Measurements from ENCODE around the gene CCDC9B.

CCDC9B gene

GRCh38 chr15:40323239-40323952 lies 17.3 kb downstream of the CCDC9B start, which contains the start of gene INAFM2:
TSS of gene INAFM2 (plus strand) at chr15:40323692. CDS start at chr15:40324056, 364 bp downstream.
- H3K9ac ChIP-seq (ENCODE audit: low read length in 5 of 5) = peak within 1 kb of the TSS in 4 of 5 donors; percentile 18 to 75 (median 64)
- no peaks in the 10 kb centered on the region for H3K36me3 ChIP-seq (ENCODE audit: control insufficient read depth in 5 of 5, insufficient read depth in 5 of 5, low read length in 5 of 5)
- H3K4me3 ChIP-seq (ENCODE audit: low read depth in 1 of 5, low read length in 5 of 5) = peak within 1 kb of the TSS in 4 of 5 donors; percentile 59 to 80 (median 68)
- no peak within 1 kb of the TSS for H3K27ac ChIP-seq (ENCODE audit: low read depth, low read length)
- peaks cover 0 to 37% (median 24%) of the 10 kb centered on the region in 5 donors for H3K4me1 ChIP-seq (ENCODE audit: control insufficient read depth in 5 of 5, insufficient read depth in 5 of 5, low read length in 5 of 5)
- H3K9me3 ChIP-seq (ENCODE audit: control insufficient read depth in 5 of 5, low read length in 5 of 5) = no peaks in the 10 kb centered on the region
- H3K27me3 ChIP-seq (ENCODE audit: control insufficient read depth in 5 of 5, insufficient read depth in 4 of 5, low read length in 5 of 5) = no peaks in the 10 kb centered on the region

- peak overlapping the region in 4 of 5 donors; percentile 37 to 62 (median 50) for H3K4me3 ChIP-seq (ENCODE audit: low read depth in 1 of 5, low read length in 5 of 5)
- peak overlapping the region in 2 of 5 donors; percentile 2 to 41 for H3K9ac ChIP-seq (ENCODE audit: low read length in 5 of 5)
- H3K9me3 ChIP-seq (ENCODE audit: control insufficient read depth in 5 of 5, low read length in 5 of 5) = no peaks in the 10 kb centered on the region
- no peaks in the 10 kb centered on the region for H3K36me3 ChIP-seq (ENCODE audit: control insufficient read depth in 5 of 5, insufficient read depth in 5 of 5, low read length in 5 of 5)
- no peaks in the 10 kb centered on the region for H3K27me3 ChIP-seq (ENCODE audit: control insufficient read depth in 5 of 5, insufficient read depth in 4 of 5, low read length in 5 of 5)
- H3K27ac ChIP-seq (ENCODE audit: low read depth, low read length) = no peak overlapping the region
- H3K4me1 ChIP-seq (ENCODE audit: control insufficient read depth in 5 of 5, insufficient read depth in 5 of 5, low read length in 5 of 5) = peaks cover 0 to 34% (median 24%) of the 10 kb centered on the region in 5 donors
Measured at GRCh38 chr15:40322531-40323238, 18.1 kb downstream of the CCDC9B start.

- Histone ChIP-seq H3K9ac (ENCODE audit: low read length in 5 of 5) (no peak overlapping the region), H3K36me3 (ENCODE audit: control insufficient read depth in 5 of 5, insufficient read depth in 5 of 5, low read length in 5 of 5) (no peaks in the 10 kb centered on the region), H3K4me1 (ENCODE audit: control insufficient read depth in 5 of 5, insufficient read depth in 5 of 5, low read length in 5 of 5) (peaks cover 0 to 29% (median 21%) of the 10 kb centered on the region in 5 donors), H3K27ac (ENCODE audit: low read depth, low read length) (no peak overlapping the region), H3K4me3 (ENCODE audit: low read depth in 1 of 5, low read length in 5 of 5) (no peak overlapping the region), H3K27me3 (ENCODE audit: control insufficient read depth in 5 of 5, insufficient read depth in 4 of 5, low read length in 5 of 5) (peaks cover 0 to 5% (median 0%) of the 10 kb centered on the region in 5 donors), H3K9me3 (ENCODE audit: control insufficient read depth in 5 of 5, low read length in 5 of 5) (no peaks in the 10 kb centered on the region)
Measured at GRCh38 chr15:40320931-40321371, 19.8 kb downstream of the CCDC9B start.

DNA sequence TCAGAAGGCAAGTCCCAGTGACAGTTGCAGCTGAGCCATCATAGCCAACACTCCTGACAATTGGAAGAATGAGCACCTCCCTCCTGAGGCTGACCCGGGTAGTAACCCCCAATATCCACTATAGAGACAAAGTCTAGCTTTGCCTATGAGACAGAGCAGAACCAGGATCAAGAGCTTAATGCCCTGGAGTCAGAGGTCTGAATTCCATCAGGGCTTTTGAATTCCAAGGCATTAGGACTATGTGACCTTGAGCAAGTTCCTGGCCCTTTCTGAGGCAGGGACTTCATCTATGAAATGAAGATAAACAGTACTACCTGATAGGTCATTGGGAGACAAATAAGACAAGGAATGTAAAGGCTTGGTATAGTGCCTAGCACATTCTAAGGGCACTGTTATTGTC lies 20.3 kb downstream of the CCDC9B start:
- no peaks in the 10 kb centered on the region for H3K36me3 ChIP-seq (ENCODE audit: control insufficient read depth in 5 of 5, insufficient read depth in 5 of 5, low read length in 5 of 5)
- H3K9ac ChIP-seq (ENCODE audit: low read length in 5 of 5) = no peak overlapping the region
- H3K4me3 ChIP-seq (ENCODE audit: low read depth in 1 of 5, low read length in 5 of 5) = no peak overlapping the region
- H3K27me3 ChIP-seq (ENCODE audit: control insufficient read depth in 5 of 5, insufficient read depth in 4 of 5, low read length in 5 of 5) = peaks cover 0 to 9% (median 1%) of the 10 kb centered on the region in 5 donors
- H3K27ac ChIP-seq (ENCODE audit: low read depth, low read length) = no peak overlapping the region
- peaks cover 0 to 23% (median 17%) of the 10 kb centered on the region in 5 donors for H3K4me1 ChIP-seq (ENCODE audit: control insufficient read depth in 5 of 5, insufficient read depth in 5 of 5, low read length in 5 of 5)
- H3K9me3 ChIP-seq (ENCODE audit: control insufficient read depth in 5 of 5, low read length in 5 of 5) = no peaks in the 10 kb centered on the region

- Histone ChIP-seq H3K4me3 (ENCODE audit: low read depth in 1 of 5, low read length in 5 of 5) (no peak overlapping the region), H3K36me3 (ENCODE audit: control insufficient read depth in 5 of 5, insufficient read depth in 5 of 5, low read length in 5 of 5) (no peaks in the 10 kb centered on the region), H3K27me3 (ENCODE audit: control insufficient read depth in 5 of 5, insufficient read depth in 4 of 5, low read length in 5 of 5) (peaks cover under 1 to 10% (median 6%) of the 10 kb centered on the region in 5 donors)
Measured at GRCh38 chr15:40317580-40317979, 23.2 kb downstream of the CCDC9B start.

DNA sequence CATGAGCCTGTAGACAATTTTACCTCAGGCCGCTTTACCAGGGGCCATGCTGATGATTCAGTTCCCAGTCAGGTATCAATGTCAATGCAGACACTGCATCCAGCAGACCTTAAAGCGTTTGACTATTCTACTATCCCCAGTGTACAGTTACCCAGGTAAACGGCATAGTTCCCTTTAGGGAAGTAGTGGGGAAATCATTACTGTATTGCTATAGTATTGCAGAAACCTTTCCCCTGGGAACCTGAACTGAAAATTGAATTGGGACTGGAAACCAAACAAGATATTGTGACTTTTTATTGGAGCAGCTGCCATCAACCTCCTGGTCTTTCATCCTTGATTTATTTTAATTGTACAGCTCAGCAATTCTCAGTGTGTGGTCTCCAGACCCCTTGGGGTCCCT lies 23.8 kb downstream of the CCDC9B start:
- H3K27ac ChIP-seq (ENCODE audit: low read depth, low read length) = no peak overlapping the region
- no peak overlapping the region for H3K9ac ChIP-seq (ENCODE audit: low read length in 5 of 5)
- H3K36me3 ChIP-seq (ENCODE audit: control insufficient read depth in 5 of 5, insufficient read depth in 5 of 5, low read length in 5 of 5) = no peaks in the 10 kb centered on the region
- H3K27me3 ChIP-seq (ENCODE audit: control insufficient read depth in 5 of 5, insufficient read depth in 4 of 5, low read length in 5 of 5) = peaks cover 5 to 10% (median 6%) of the 10 kb centered on the region in 5 donors
- no peak overlapping the region for H3K4me3 ChIP-seq (ENCODE audit: low read depth in 1 of 5, low read length in 5 of 5)
- peaks cover 0 to 6% (median 0%) of the 10 kb centered on the region in 5 donors for H3K4me1 ChIP-seq (ENCODE audit: control insufficient read depth in 5 of 5, insufficient read depth in 5 of 5, low read length in 5 of 5)
- H3K9me3 ChIP-seq (ENCODE audit: control insufficient read depth in 5 of 5, low read length in 5 of 5) = no peaks in the 10 kb centered on the region

More at GRCh38 chr15:40317580-40317979, 23.2 kb downstream of the CCDC9B start:
- H3K9me3 ChIP-seq (ENCODE audit: control insufficient read depth in 5 of 5, low read length in 5 of 5) = no peaks in the 10 kb centered on the region
- H3K9ac ChIP-seq (ENCODE audit: low read length in 5 of 5) = no peak overlapping the region
- H3K27ac ChIP-seq (ENCODE audit: low read depth, low read length) = no peak overlapping the region
- peaks cover 0 to 7% (median 0%) of the 10 kb centered on the region in 5 donors for H3K4me1 ChIP-seq (ENCODE audit: control insufficient read depth in 5 of 5, insufficient read depth in 5 of 5, low read length in 5 of 5)

DNA sequence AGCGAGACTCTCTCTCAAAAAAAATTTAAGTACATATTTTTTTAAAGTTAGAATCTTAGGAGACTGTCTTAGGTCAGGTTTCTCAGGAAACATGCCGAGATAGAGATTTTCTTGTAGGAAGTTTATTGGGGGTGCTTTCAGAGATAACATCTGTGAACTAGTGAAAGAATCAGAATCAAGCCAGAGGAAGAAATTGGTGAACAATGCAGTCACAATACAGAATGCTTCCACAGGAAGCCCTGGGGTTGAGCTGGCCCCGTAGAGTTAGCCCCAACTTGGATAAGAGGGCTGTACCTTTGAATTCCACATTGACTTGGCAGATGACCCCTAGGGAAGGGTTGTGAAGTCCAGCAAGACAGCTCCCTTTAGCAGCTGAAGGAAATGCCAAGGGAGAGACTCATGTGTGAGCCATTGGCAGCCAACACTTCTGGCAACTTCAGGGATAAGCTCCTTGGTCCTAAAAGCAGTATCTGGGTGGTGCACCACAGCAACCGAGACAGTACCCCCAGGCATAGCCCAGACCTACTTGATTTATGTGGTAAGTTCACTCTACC lies 25.9 kb downstream of the CCDC9B start:
- Histone ChIP-seq H3K9me3 (ENCODE audit: control insufficient read depth in 5 of 5, low read length in 5 of 5) (no peaks in the 10 kb centered on the region), H3K27ac (ENCODE audit: low read depth, low read length) (no peak overlapping the region), H3K9ac (ENCODE audit: low read length in 5 of 5) (no peak overlapping the region), H3K27me3 (ENCODE audit: control insufficient read depth in 5 of 5, insufficient read depth in 4 of 5, low read length in 5 of 5) (peaks cover 6 to 14% (median 9%) of the 10 kb centered on the region in 5 donors), H3K4me3 (ENCODE audit: low read depth in 1 of 5, low read length in 5 of 5) (no peak overlapping the region), H3K36me3 (ENCODE audit: control insufficient read depth in 5 of 5, insufficient read depth in 5 of 5, low read length in 5 of 5) (no peaks in the 10 kb centered on the region), H3K4me1 (ENCODE audit: control insufficient read depth in 5 of 5, insufficient read depth in 5 of 5, low read length in 5 of 5) (peaks cover 0 to 6% (median 0%) of the 10 kb centered on the region in 5 donors)

DNA sequence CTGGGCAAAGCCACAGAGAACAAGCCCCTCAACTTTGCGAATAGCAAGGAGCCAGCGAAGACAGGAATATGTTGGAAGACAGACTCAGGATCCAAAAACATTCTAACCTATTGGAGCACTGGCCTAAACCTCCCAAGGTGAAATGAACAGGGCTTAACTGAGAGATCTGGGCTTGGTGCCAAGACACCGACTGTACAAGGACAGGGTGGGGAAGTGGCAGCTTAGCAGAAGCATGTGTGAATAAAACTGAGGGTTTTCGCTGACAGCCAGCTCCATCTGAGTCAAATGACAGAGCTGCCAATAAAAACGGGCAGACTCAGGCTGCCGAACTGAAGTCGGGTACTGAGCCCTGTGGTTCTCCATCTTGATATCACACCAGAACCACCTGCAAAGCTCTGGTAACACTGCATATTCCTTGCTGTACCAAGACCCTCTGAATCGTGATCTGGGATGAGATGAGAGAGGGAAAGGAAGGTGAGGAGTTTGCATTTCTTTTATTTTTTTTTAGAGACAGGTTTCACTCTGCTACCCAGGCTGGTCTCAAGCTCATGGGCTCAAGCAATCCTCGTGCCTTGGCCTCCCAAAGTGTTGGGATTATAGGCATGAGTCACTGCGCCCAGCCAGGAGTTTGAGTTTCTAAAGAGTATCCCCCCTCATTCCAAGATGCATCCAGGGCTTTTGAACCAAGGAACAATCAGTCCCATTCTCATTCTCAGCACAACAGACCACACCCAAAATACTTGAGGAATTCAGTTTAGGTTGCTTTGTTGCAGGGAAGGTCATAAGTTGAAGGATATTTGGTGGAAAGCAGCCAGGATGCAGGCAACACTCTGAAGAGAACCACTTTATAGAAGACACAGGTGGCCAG lies 27.0 kb downstream of the CCDC9B start:
- no peak overlapping the region for H3K9ac ChIP-seq (ENCODE audit: low read length in 5 of 5)
- H3K4me1 ChIP-seq (ENCODE audit: control insufficient read depth in 5 of 5, insufficient read depth in 5 of 5, low read length in 5 of 5) = peaks cover 0 to 13% (median 4%) of the 10 kb centered on the region in 5 donors
- H3K27ac ChIP-seq (ENCODE audit: low read depth, low read length) = no peak overlapping the region

DNA sequence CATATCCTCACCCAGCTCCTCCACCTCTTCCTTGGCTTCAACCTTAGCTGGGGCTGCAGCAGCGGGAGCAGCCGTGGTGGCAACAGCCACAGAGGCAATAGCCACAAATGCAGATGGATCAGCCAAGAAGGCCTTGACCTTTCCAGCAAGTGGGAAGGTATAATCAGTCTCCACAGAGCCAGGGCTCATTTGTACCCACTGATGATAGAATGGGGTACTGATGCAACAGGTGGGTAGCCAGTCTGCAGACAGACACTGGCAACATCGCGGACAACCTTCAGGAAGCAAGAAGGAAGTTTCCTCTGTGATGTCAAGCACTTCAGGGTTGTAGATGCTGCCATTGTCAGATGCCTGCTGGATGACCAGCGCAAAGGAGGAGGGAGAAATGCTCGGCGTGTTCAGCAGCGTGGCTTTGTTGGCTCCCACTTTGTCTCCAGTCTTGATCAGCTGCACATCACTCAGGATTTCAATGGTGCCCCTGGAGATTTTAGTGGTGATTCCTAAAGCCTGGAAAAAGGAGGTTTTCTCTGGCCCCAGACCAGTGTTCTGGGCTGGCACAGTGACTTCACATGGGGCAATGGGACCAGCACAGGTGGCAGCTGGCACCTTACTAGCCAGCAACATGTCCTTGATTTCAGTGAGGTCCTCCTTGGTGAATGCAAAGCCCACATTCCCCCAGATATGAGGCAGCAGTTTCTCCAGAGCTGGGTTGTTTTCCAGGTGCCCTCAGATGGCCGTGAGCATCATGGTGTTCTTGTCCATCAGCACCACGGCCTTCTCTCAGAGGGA lies 28.2 kb downstream of the CCDC9B start:
- Histone ChIP-seq H3K9ac (ENCODE audit: low read length in 5 of 5) (no peak overlapping the region), H3K36me3 (ENCODE audit: control insufficient read depth in 5 of 5, insufficient read depth in 5 of 5, low read length in 5 of 5) (no peaks in the 10 kb centered on the region), H3K27ac (ENCODE audit: low read depth, low read length) (no peak overlapping the region), H3K27me3 (ENCODE audit: control insufficient read depth in 5 of 5, insufficient read depth in 4 of 5, low read length in 5 of 5) (peaks cover 6 to 14% (median 10%) of the 10 kb centered on the region in 5 donors), H3K9me3 (ENCODE audit: control insufficient read depth in 5 of 5, low read length in 5 of 5) (no peaks in the 10 kb centered on the region), H3K4me3 (ENCODE audit: low read depth in 1 of 5, low read length in 5 of 5) (no peak overlapping the region), H3K4me1 (ENCODE audit: control insufficient read depth in 5 of 5, insufficient read depth in 5 of 5, low read length in 5 of 5) (peaks cover 0 to 14% (median 4%) of the 10 kb centered on the region in 5 donors)

More for the DNA sequence above, 27.0 kb downstream of the CCDC9B start:
- Histone ChIP-seq H3K4me3 (ENCODE audit: low read depth in 1 of 5, low read length in 5 of 5) (no peak overlapping the region), H3K36me3 (ENCODE audit: control insufficient read depth in 5 of 5, insufficient read depth in 5 of 5, low read length in 5 of 5) (no peaks in the 10 kb centered on the region), H3K9me3 (ENCODE audit: control insufficient read depth in 5 of 5, low read length in 5 of 5) (no peaks in the 10 kb centered on the region), H3K27me3 (ENCODE audit: control insufficient read depth in 5 of 5, insufficient read depth in 4 of 5, low read length in 5 of 5) (peaks cover 6 to 14% (median 10%) of the 10 kb centered on the region in 5 donors)

Data from subcutaneous abdominal adipose tissue (tissue), 5 donors.